H9 (cell line): ENCODE data around the gene NMT1. TPM values are rescaled to one million over a fixed set of nuclear protein-coding genes. Genes with fewer than 3 reads are reported as not detected.

Experiments
- DNase-seq: peaks from one replicate; pipeline ENCODE4 v3.0.0-alpha.2; 2017
- H2AFZ ChIP-seq: one replicate; pipeline ENCODE4 v1.6.1; 2013; ENCODE audit warnings: mild to moderate bottlenecking, low read length, control low read depth, moderate library complexity
- H2AK5ac ChIP-seq: 2 replicates; pipeline ENCODE4 v1.6.1; 2013; ENCODE audit warnings: low read length, control low read depth, mixed read lengths; ENCODE audit not compliant: insufficient read length
- H2BK120ac ChIP-seq: one replicate; pipeline ENCODE4 v1.6.1; 2013; ENCODE audit warnings: low read depth, mild to moderate bottlenecking, low read length, control low read depth, inconsistent platforms; ENCODE audit not compliant: poor library complexity, severe bottlenecking
- H2BK12ac ChIP-seq: 2 replicates; pipeline ENCODE4 v1.6.1; 2013; ENCODE audit warnings: low read length, control low read depth, mixed read lengths, low read depth; ENCODE audit not compliant: insufficient read length
- H2BK15ac ChIP-seq: 2 replicates; pipeline ENCODE4 v1.6.1; 2013; ENCODE audit warnings: low read depth, low read length, control low read depth
- H2BK20ac ChIP-seq: one replicate; pipeline ENCODE4 v1.6.1; 2013; ENCODE audit warnings: low read depth, mild to moderate bottlenecking, low read length, control low read depth, inconsistent platforms; ENCODE audit not compliant: poor library complexity, severe bottlenecking
- H2BK5ac ChIP-seq: 2 replicates; pipeline ENCODE4 v1.6.1; 2013; ENCODE audit warnings: low read length, control low read depth, mixed read lengths; ENCODE audit not compliant: insufficient read length
- H3K14ac ChIP-seq: 2 replicates; pipeline ENCODE4 v1.6.1; 2013; ENCODE audit warnings: low read length, control low read depth; ENCODE audit not compliant: insufficient read depth
- H3K18ac ChIP-seq: 2 replicates; pipeline ENCODE4 v1.6.1; 2013; ENCODE audit warnings: low read depth, mild to moderate bottlenecking, mixed read lengths, low read length, control low read depth; ENCODE audit not compliant: insufficient read length
- H3K23ac ChIP-seq: 2 replicates; pipeline ENCODE4 v1.6.1; 2013; ENCODE audit warnings: low read length, control low read depth, mixed read lengths, low read depth; ENCODE audit not compliant: insufficient read length
- H3K23me2 ChIP-seq: 2 replicates; pipeline ENCODE4 v1.6.1; 2013; ENCODE audit warnings: low read depth, mild to moderate bottlenecking, mixed read lengths, low read length, control low read depth; ENCODE audit not compliant: insufficient read length, poor library complexity, severe bottlenecking
- H3K27ac ChIP-seq: 2 replicates; pipeline ENCODE4 v1.5.1; 2013; ENCODE audit warnings: low read length, control low read depth, mixed read lengths, low read depth; ENCODE audit not compliant: insufficient read length
- H3K27me3 ChIP-seq: 2 replicates; pipeline ENCODE4 v1.6.1; 2013; ENCODE audit warnings: low read length, control low read depth, inconsistent platforms; ENCODE audit not compliant: insufficient read depth
- H3K4ac ChIP-seq: 2 replicates; pipeline ENCODE4 v1.6.1; 2013; ENCODE audit warnings: low read depth, mild to moderate bottlenecking, control low read depth, inconsistent platforms, low read length, moderate library complexity
- H3K4me1 ChIP-seq: 2 replicates; pipeline ENCODE4 v1.6.1; 2013; ENCODE audit warnings: low read length, control low read depth, inconsistent platforms; ENCODE audit not compliant: insufficient read depth
- H3K4me2 ChIP-seq: 2 replicates; pipeline ENCODE4 v1.6.1; 2013; ENCODE audit warnings: low read length, control low read depth, mixed read lengths; ENCODE audit not compliant: insufficient read length, insufficient read depth
- H3K56ac ChIP-seq: 2 replicates; pipeline ENCODE4 v1.6.1; 2013; ENCODE audit warnings: low read depth, mild to moderate bottlenecking, mixed read lengths, low read length, control low read depth; ENCODE audit not compliant: insufficient read length
- H3K79me1 ChIP-seq: 2 replicates; pipeline ENCODE4 v1.6.1; 2013; ENCODE audit warnings: low read depth, mild to moderate bottlenecking, moderate library complexity, low read length, control low read depth, inconsistent platforms; ENCODE audit not compliant: insufficient read depth, poor library complexity, severe bottlenecking
- H3K79me2 ChIP-seq: 2 replicates; pipeline ENCODE4 v1.6.1; 2013; ENCODE audit warnings: low read length, control low read depth, inconsistent platforms; ENCODE audit not compliant: insufficient read depth
- H3K9ac ChIP-seq: 2 replicates; pipeline ENCODE4 v1.6.1; 2013; ENCODE audit warnings: low read length, control low read depth, mixed read lengths; ENCODE audit not compliant: insufficient read length; ENCODE audit errors: extremely low read depth
- H3K9me3 ChIP-seq: one replicate; pipeline ENCODE4 v1.6.1; 2013; ENCODE audit warnings: low read depth, low read length, inconsistent platforms; ENCODE audit not compliant: control insufficient read depth
- H3T11ph ChIP-seq: one replicate; pipeline ENCODE4 v1.6.1; 2013; ENCODE audit warnings: mild to moderate bottlenecking, low read length, control low read depth, inconsistent platforms
- H4K20me1 ChIP-seq: one replicate; pipeline ENCODE4 v1.6.1; 2013; ENCODE audit not compliant: control insufficient read depth, insufficient read length, insufficient read depth
- H4K5ac ChIP-seq: 2 replicates; pipeline ENCODE4 v1.6.1; 2013; ENCODE audit warnings: low read depth, mild to moderate bottlenecking, mixed read lengths, low read length, control low read depth; ENCODE audit not compliant: insufficient read length
- H4K8ac ChIP-seq: replicated peaks from 2 replicates; pipeline ENCODE4 v1.6.1; 2013; ENCODE audit warnings: low read length, control low read depth, mixed read lengths, low read depth; ENCODE audit not compliant: insufficient read length
- H4K91ac ChIP-seq: 2 replicates; pipeline ENCODE4 v1.6.1; 2013; ENCODE audit warnings: low read depth, mild to moderate bottlenecking, moderate library complexity, mixed read lengths, low read length, control low read depth; ENCODE audit not compliant: insufficient read length
- H3K27ac Mint-ChIP-seq, 3 experiments: 2 replicates in 2 of 3; 3 replicates in 1 of 3; pipeline ENCODE4 v1.8.0; 2020 to 2021; ENCODE audit warnings: mixed read lengths in 3 of 3, mild to moderate bottlenecking in 1 of 3, moderate library complexity in 1 of 3
- H3K27me3 Mint-ChIP-seq: 2 replicates; pipeline ENCODE4 v1.8.0; 2021; ENCODE audit warnings: low read depth, mild to moderate bottlenecking, moderate library complexity, mixed read lengths
- H3K36me3 Mint-ChIP-seq, 3 experiments: 2 replicates in 2 of 3; 3 replicates in 1 of 3; pipeline ENCODE4 v1.8.0; 2020 to 2021; ENCODE audit warnings: low read depth in 3 of 3, mixed read lengths in 3 of 3; ENCODE audit not compliant: insufficient read depth in 1 of 3
- H3K4me1 Mint-ChIP-seq, 2 experiments: 2 replicates each; pipeline ENCODE4 v1.8.0; 2020; ENCODE audit warnings: mixed read lengths in 2 of 2
- H3K4me3 Mint-ChIP-seq, 2 experiments: 2 replicates in 1 of 2; 3 replicates in 1 of 2; pipeline ENCODE4 v1.8.0; 2020 to 2021; ENCODE audit warnings: mild to moderate bottlenecking in 2 of 2, mixed read lengths in 2 of 2, moderate library complexity in 1 of 2
- H3K9me3 Mint-ChIP-seq, 2 experiments: 2 replicates in 1 of 2; 3 replicates in 1 of 2; pipeline ENCODE4 v1.8.0; 2020; ENCODE audit warnings: mild to moderate bottlenecking in 2 of 2, mixed read lengths in 2 of 2, moderate library complexity in 1 of 2
- WGBS: extraction: QIAGEN DNeasy Blood & Tissue Kit; methylation state at CpG from one replicate; pipeline ENCODE4 v1.1.7; 2013; ENCODE audit warnings: missing lambda C conversion rate, low lambda C conversion rate, mixed read lengths; ENCODE audit not compliant: insufficient read length; ENCODE audit errors: extremely low coverage; 5-methylcytosine and 5-hydroxymethylcytosine counted together
- total RNA-seq: library from RNA; stranded (reverse); gene quantifications from 2 replicates; pipeline ENCODE4 v1.2.1, GENCODE V29; 2021
- TF ChIP-seq, protein P1 (sequence below): fragments of 200-600 bp; sonication (generic); conservative IDR thresholded peaks from 3 replicates; pipeline ENCODE4 v1.8.0; 2021; ENCODE audit warnings: antibody characterized with exemption, mild to moderate bottlenecking

Gene NMT1
- total RNA-seq, 1 experiment from 2014 or later, result 150 TPM

DNA sequence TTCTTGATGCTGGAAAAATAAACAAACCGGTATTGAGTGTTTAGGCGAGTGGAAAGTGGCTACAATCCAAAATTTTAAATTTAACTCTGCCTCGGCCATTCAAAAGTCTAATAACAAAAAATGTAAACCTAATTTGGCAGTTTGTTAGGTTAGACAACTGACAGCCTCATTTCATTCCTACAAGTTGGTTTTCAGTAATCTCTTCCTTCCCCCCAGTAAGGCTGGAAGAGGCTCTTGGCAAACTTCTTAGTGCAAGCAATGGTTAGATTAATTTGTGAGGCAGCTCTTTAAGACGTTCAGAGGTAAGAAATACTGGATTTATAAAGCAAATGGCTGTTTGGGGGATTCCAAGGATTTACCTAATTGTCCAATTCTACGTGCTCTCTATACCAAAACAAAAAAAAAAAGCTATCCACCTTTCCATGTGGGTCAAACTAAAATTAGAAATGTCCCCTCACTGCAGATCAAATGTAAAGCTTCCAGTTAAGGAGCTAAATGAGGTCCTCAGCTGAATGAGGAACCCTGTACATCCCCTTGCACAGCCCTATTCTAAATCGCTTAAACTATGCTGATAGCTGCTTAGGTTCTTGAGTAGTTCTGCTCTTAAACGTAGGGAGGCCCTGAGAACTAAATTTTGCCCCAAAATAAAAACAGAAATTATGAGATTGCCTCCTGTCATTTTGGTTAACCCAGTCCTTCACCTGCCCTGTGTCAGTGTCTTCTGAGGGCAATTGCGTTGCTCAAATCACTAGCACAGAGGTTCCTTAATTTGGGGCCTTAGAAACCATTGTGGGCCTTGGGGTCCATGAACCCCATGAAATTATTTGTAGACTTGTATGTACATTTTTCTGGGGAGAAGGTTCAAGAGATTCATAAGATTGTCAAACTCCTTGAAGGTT lies 90.0 kb downstream of the NMT1 start:
- no peak overlapping the region for H3K14ac ChIP-seq
- H2AK5ac ChIP-seq, result no peak overlapping the region
- H4K20me1 ChIP-seq, result no peaks in the 10 kb centered on the region
- peaks cover 2% of the 10 kb centered on the region; the same call in 1 of the 2 replicates for H3K4me1 ChIP-seq
- TF ChIP-seq, protein P1, sequence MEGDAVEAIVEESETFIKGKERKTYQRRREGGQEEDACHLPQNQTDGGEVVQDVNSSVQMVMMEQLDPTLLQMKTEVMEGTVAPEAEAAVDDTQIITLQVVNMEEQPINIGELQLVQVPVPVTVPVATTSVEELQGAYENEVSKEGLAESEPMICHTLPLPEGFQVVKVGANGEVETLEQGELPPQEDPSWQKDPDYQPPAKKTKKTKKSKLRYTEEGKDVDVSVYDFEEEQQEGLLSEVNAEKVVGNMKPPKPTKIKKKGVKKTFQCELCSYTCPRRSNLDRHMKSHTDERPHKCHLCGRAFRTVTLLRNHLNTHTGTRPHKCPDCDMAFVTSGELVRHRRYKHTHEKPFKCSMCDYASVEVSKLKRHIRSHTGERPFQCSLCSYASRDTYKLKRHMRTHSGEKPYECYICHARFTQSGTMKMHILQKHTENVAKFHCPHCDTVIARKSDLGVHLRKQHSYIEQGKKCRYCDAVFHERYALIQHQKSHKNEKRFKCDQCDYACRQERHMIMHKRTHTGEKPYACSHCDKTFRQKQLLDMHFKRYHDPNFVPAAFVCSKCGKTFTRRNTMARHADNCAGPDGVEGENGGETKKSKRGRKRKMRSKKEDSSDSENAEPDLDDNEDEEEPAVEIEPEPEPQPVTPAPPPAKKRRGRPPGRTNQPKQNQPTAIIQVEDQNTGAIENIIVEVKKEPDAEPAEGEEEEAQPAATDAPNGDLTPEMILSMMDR, result no peak
- peak overlapping the region; percentile 98 to 99 for H3K4me3 Mint-ChIP-seq
- peak overlapping the region in 1 of 3 experiments; percentile 45; a peak in 2 of 7 replicates for H3K27ac Mint-ChIP-seq
- no peaks in the 10 kb centered on the region for H3K9me3 ChIP-seq
- H2BK15ac ChIP-seq, result no peak overlapping the region
- peaks cover 27 to 31% of the 10 kb centered on the region in 2 experiments for H3K4me1 Mint-ChIP-seq
- H3K27me3 ChIP-seq, result no peaks in the 10 kb centered on the region
- H2BK120ac ChIP-seq, result no peak overlapping the region
- no peak overlapping the region for H3K18ac ChIP-seq
- H3K4me2 ChIP-seq, result peak overlapping the region; percentile 26
- no CpG with 5 or more reads among the region's 8 CpGs for WGBS
- H3K56ac ChIP-seq, result no peak overlapping the region
- peaks cover under 1 to 5% (median 3%) of the 10 kb centered on the region in 3 experiments; a peak in 2 of 7 replicates for H3K36me3 Mint-ChIP-seq
- H2BK5ac ChIP-seq, result no peak overlapping the region
- H3K79me1 ChIP-seq, result peaks cover 4% of the 10 kb centered on the region
- H4K5ac ChIP-seq, result no peak overlapping the region
- no peak overlapping the region for H4K91ac ChIP-seq
- DNase-seq, result no peak
- no peak overlapping the region for H2BK12ac ChIP-seq
- H2AFZ ChIP-seq, result no peak overlapping the region
- no peak overlapping the region for H3K23ac ChIP-seq
- no peaks in the 10 kb centered on the region; the same call in 1 of the 2 replicates for H3K79me2 ChIP-seq
- no peak overlapping the region for H3K4ac ChIP-seq
- no peak overlapping the region for H4K8ac ChIP-seq
- H3K23me2 ChIP-seq, result peaks cover 16% of the 10 kb centered on the region
- H3K27me3 Mint-ChIP-seq, result no peaks in the 10 kb centered on the region; the same call in none of the 2 replicates
- H3K9ac ChIP-seq, result no peak overlapping the region
- no peak overlapping the region for H3T11ph ChIP-seq
- H2BK20ac ChIP-seq, result no peak overlapping the region
- no peaks in the 10 kb centered on the region; a peak in 1 of 5 replicates for H3K9me3 Mint-ChIP-seq
- no peak overlapping the region for H3K27ac ChIP-seq
